Measurements from ENCODE around the gene CFDP1. TPM values are rescaled to one million over a fixed set of nuclear protein-coding genes. Genes with fewer than 3 reads are reported as not detected.
"Not testable (repeated sequence)": the region's sequence is repeated elsewhere in the genome, so short reads cannot be mapped to it uniquely, and the experiment has no call there.

Gene CFDP1
- total and polyA plus RNA-seq, 8 donors, result 43.4 to 151 (median 134) TPM

- ATAC-seq, result no peak
- intact Hi-C loops (cut with DNase I), result no loop called here
- no peaks in the 10 kb centered on the region for H3K9me3 ChIP-seq
Measured at GRCh38 chr16:75272097-75272551, 161.2 kb downstream of the CFDP1 start.

DNA sequence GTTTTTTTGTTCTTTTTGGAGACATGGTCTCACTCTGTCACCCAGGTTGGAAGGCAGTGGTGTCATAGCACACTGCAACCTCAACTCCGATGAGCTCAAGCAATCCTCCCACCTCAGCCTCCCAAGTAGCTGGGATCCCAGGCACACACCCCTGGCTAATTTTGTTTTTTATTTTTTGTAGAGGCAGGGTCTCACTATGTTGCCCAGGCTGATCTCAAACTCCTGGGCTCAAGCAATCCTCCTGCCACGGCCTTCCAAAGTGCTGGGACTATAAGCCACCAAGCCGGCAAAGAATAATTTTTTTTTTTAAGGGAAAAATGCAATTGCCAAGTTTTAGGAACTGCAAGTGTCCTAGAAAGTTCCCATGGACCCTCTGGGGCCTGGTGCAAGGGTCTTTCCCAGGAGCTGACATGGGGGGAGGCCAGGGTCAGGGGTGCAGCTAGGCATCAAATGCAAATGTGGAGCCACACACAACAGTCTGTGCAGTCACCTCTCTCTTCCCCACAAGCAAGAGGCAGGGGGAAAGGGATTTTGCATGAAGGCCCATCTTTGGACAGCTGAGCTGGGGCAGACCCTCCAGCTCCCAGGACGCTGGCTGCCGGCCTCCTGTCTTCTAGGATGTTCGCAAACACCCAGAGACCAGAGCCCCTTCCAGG is 161.7 kb downstream of the CFDP1 start:
- H3K36me3 ChIP-seq, result no peaks in the 10 kb centered on the region
- no peak for TF ChIP-seq CTCF (IDR thresholded peaks at IDR 0.05)
- intact Hi-C loops (cut with DNase I), result no loop called here
- ATAC-seq (no peak), DNase-seq (no peak)
- peaks cover 0 to 39% of the 10 kb centered on the region in 2 donors for H3K27me3 ChIP-seq
- no peak overlapping the region for H3K27ac ChIP-seq
- peaks cover 0 to 15% of the 10 kb centered on the region in 2 donors for H3K4me1 ChIP-seq
- H3K4me3 ChIP-seq, result no peak overlapping the region
- no peaks in the 10 kb centered on the region for H3K9me3 ChIP-seq

More at GRCh38 chr16:75272097-75272551, 161.2 kb downstream of the CFDP1 start:
- Histone ChIP-seq H3K27ac (no peak overlapping the region), H3K36me3 (no peaks in the 10 kb centered on the region), H3K4me3 (no peak overlapping the region), H3K27me3 (peaks cover 0 to 39% of the 10 kb centered on the region in 2 donors), H3K4me1 (peaks cover 0 to 12% of the 10 kb centered on the region in 2 donors)
- no peak for DNase-seq
- TF ChIP-seq CTCF (IDR thresholded peaks at IDR 0.05), result no peak

DNA sequence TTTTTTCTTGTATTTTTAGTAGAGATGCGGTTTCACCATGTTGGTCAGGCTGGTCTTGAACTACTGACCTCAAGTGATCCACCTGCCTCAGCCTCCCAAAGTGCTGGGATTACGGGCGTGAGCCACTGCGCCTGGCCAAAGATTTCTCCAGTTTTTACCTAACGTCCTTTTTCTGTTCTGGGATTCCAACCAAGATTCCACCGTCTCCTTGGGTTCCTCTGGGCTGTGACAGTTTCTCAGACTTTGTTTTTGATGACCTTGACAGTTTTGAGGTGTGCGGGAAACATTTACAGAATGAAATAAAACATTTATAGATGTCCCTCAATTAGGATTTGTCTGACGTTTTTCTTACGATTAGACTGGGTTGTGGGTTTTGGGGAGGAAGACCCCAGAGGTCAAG is 163.9 kb downstream of the CFDP1 start:
- peaks cover 0 to 59% of the 10 kb centered on the region in 2 donors for H3K27me3 ChIP-seq
- H3K4me3 ChIP-seq; H3K27ac ChIP-seq; ATAC-seq; intact Hi-C loops (cut with DNase I); DNase-seq; H3K9me3 ChIP-seq; H3K36me3 ChIP-seq: not testable (repeated sequence)
- peaks cover 5 to 33% of the 10 kb centered on the region in 2 donors for H3K4me1 ChIP-seq

- Histone ChIP-seq H3K9me3 (no peaks in the 10 kb centered on the region), H3K4me1 (peaks cover 20 to 49% of the 10 kb centered on the region in 2 donors), H3K4me3 (no peak overlapping the region), H3K27ac (no peak overlapping the region), H3K27me3 (peaks cover 0 to 65% of the 10 kb centered on the region in 2 donors), H3K36me3 (no peaks in the 10 kb centered on the region)
- intact Hi-C loops (cut with DNase I), result no loop called here
- TF ChIP-seq CTCF (IDR thresholded peaks at IDR 0.05), result no peak
- peak; percentile 74 for ATAC-seq
- peak in 3 of 4 donors; percentile 65 to 82 (median 81) for DNase-seq
Measured at GRCh38 chr16:75267631-75268264, 165.6 kb downstream of the CFDP1 start.

DNA sequence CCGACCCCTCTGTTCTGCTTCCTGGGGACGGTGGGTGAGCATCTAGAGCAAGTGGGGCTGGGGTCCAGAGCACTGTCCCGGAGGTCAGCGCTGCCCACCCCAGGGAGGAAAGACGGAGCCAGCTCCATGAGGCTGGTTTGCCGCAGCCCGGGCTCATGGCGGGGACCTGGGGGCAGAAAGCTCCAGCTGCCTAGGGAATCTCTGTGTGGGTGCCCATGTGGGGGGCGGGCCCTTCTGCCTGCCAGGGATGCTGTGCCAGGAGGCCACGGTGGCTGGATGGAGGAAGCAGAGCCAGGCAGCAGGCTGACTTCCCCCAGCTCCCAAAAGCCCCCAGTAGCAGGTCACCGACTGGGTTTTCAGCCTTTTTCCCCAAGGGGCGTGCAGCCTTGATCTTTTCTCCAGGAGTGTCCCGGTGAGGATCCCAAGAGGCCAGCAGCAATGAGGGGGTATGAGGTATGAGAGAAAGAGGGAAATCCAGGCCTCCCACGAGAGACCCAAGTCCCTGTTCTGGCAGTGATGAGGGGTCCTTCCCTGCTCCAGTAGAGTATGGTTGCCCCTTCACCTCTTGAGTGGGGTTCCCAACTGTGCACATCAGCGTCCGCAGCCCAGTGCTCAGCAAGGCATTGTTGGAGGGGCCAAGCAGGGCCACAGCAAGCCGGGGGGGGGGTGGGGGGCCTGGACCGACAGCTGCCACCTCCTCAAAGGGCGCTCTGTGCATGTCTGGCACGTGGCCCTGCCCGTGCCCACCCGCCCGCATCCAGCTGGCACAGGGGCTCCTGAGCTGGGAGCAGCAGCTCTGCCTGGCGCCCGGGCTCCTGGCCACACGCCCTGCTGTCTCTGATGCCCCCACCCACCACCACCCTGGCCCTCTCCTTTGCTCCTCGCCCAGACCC is 166.3 kb downstream of the CFDP1 start:
- H3K4me1 ChIP-seq, result peaks cover 28 to 50% of the 10 kb centered on the region in 2 donors
- no peak for ATAC-seq
- intact Hi-C loops (cut with DNase I), result no loop called here
- no peak for DNase-seq
- H3K27ac ChIP-seq, result no peak overlapping the region
- peaks cover 0 to 72% of the 10 kb centered on the region in 2 donors for H3K27me3 ChIP-seq
- no peaks in the 10 kb centered on the region for H3K36me3 ChIP-seq
- H3K4me3 ChIP-seq, result peak overlapping the region in 1 of 2 donors; percentile 62
- H3K9me3 ChIP-seq, result no peaks in the 10 kb centered on the region
- TF ChIP-seq CTCF (IDR thresholded peaks at IDR 0.05), result no peak

Measured in left lung (tissue), 10 donors.